Stimulated activated naive CD4-positive, alpha-beta T cell treated with Interleukin-2 at 50 U/mL for 16 hours (primary cell): Measurements from ENCODE around the gene SLC2A4.
"Not testable (repeated sequence)": the region's sequence is repeated elsewhere in the genome, so short reads cannot be mapped to it uniquely, and the experiment has no call there.

Experiments used
- DNase-seq: peaks from one replicate; lab custom pipeline; 2025; lab: John Stamatoyannopoulos, UW

The SLC2A4 gene

DNA sequence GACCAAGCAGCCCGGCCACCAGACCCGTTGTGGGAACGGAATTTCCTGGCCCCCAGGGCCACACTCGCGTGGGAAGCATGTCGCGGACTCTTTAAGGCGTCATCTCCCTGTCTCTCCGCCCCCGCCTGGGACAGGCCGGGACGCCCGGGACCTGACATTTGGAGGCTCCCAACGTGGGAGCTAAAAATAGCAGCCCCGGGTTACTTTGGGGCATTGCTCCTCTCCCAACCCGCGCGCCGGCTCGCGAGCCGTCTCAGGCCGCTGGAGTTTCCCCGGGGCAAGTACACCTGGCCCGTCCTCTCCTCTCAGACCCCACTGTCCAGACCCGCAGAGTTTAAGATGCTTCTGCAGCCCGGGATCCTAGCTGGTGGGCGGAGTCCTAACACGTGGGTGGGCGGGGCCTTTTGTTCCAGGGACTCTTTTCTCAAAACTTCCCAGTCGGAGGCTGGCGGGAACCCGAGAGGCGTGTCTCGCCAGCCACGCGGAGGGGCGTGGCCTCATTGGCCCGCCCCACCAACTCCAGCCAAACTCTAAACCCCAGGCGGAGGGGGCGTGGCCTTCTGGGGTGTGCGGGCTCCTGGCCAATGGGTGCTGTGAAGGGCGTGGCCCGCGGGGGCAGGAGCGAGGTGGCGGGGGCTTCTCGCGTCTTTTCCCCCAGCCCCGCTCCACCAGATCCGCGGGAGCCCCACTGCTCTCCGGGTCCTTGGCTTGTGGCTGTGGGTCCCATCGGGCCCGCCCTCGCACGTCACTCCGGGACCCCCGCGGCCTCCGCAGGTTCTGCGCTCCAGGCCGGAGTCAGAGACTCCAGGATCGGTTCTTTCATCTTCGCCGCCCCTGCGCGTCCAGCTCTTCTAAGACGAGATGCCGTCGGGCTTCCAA, at the start of gene SLC2A4:
Gene SLC2A4 (plus strand): TSS at position 645 of the 879 bp plus-strand sequence. CDS start 217 bp downstream, at position 862.
- peak; percentile 87 for DNase-seq

DNA sequence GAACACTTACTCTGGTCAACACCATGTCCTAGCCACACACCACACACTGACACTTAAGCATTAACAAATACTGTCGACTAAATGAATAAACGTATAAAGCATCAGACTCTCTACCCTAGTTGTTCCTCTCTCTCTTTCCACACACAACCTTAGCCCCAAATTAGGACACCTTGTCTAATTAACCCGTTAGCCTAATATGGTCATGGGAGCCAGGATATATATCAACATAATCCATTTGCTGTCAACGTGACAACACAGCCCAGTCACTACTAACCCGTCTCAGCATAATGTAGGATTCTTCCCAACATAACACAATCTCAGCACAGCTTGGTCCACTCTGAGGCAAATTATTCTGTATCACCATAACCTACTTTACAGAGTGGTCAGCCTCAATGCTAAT, 49.4 kb upstream of the SLC2A4 start:
- DNase-seq = no peak

DNA sequence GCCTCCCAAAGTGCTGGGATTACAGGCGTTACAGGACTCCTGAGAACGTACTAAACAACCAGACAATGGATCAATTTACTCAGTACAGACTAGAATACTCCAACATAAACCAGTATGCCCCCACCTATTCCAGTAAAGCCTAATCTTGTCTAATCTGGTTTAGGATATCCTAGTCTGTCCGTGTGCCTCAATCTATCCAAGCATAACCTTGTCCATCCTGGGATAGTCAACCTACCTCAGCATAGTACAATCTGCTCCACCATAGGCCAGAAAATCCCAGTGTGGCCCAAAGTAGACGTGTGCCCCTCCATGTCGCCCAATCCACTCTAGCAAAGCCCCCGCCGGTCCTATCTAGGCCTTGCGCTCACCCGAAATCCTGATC, 47.8 kb upstream of the SLC2A4 start:
- no peak for DNase-seq

DNA sequence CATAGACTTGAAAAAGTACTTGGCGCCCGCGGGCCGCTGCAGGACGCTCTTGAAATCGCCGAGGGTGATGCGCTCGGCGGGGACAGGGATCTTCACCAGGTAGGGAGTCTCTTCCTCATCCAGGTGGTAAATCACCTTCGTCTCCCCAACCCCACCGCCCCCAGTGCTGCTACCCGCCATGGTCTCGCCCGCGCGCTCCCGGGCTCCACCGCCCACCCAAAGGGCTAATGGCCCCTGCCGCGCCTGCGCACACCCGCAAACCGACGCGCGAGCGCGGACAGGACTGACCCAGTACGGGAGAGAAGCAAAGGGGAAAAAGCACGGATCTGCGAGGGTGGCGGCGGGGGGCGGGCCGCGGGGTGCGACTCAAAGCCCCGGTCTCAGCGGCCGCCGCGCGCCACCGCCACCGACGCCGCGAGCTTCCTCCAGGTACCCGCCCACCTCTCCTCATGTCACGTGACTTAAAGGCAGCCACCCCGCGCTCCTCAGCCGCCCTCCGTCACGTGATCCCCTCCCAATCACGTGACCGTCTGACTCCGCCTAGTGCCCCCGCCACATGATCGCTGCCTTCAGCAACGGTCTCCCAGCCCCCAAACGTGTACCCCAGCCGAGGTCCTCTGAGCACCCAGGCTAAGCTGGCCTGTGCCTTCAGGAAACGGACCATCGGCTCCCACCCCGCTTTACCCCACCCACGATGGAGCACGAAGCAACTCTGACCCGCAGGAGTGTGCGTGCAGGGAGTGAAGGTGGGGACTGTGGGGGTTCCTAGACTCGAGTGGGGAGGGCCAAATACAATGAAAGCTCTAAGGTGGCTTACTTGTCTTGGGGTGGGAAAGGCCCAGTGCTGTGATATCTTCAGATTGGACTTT, 47.2 kb upstream of the SLC2A4 start, which contains the start of gene DVL2:
Gene DVL2 (minus strand): TSS at position 435 of the 869 bp plus-strand sequence. CDS start 255 bp downstream, at position 180.
- peak; percentile 94 for DNase-seq

DNA sequence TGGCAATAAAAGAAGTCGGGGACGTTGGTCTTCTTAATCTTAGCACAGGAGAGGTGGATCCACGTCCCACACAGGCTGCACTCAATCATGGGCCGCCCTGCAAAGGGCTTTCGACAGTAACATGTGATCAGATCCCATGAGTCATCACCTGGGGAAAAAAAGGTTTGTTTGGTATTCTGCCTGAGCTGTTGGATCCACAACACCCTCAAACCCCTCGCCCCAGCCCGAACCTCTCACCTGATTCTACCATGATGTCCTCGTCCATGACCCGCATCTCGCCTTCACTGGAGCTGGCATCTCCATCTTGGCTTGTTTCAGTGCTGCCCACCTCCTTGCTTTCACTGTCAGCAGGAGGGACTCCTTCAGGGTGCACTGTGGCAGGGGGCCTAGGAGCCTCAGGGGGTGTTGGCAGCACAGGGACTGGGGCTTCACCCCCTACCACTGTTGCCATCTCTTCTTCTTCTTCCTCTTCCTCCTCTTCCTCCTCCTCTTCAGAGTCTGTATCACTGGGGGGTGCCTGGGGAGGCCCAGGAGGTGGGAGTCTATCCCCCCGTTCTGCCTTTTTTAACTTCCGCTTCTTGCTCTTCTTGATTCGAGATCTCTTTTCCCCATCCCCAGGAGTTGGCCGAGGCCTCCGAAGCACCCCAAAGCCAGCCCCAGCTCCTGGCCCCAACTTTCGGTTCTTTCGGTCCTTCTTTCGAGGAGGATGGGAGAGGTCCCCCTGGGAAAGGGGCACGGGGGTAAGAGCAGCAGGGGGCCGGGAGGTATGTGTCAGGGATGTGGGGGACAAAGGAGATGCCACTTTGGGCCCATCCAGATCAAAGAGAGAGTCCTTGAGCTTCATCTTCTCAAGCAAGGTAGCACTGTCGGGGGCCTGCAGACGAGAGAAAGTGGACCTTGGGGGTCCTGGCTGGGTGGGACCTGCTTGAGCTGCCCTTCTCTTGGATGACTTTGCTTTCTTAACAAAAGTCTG, 45.5 kb upstream of the SLC2A4 start:
- DNase-seq = no peak

DNA sequence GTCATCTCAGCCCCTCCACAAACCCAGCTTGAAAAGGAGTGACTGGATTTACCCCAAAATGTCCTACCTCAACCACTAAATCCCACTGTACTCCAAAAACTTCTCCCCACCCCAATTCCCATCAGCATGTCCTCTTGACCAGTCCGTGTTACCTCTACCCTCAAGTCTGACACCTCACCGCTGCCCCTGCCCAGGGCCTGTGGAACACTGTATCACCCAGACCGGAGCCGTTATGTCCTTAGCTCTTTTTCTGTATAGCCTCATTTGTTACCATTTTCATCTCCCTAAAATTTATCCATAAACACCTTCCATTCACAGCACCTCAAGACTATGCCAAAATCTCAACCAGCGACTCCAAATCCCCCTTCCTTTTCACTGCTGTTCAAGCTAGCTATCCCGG, 44.7 kb upstream of the SLC2A4 start:
- DNase-seq = no peak

DNA sequence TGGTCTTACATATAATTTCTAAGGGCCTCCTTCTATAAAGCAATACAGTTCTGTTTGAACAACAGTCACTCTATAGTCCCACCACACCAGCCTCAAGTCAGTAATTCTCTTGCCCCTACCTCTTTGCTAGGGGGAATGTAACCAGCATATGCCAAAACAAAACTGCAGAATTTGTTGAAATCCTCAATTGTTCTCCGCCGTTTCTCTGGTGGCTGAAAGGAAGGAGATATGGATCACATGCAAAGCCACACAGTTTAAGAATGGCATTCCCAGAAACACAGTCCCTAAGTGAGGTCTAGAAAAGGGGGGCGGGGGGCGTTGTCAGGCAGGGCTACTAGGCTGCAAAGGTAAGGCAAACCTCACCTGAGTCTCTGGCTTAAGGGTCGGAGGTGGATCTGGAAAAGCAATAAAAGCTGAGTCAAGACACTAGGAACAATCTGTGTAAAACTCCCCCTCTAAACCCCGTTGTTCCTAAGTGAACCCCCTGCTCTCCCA, 44.2 kb upstream of the SLC2A4 start:
- DNase-seq = no peak

DNA sequence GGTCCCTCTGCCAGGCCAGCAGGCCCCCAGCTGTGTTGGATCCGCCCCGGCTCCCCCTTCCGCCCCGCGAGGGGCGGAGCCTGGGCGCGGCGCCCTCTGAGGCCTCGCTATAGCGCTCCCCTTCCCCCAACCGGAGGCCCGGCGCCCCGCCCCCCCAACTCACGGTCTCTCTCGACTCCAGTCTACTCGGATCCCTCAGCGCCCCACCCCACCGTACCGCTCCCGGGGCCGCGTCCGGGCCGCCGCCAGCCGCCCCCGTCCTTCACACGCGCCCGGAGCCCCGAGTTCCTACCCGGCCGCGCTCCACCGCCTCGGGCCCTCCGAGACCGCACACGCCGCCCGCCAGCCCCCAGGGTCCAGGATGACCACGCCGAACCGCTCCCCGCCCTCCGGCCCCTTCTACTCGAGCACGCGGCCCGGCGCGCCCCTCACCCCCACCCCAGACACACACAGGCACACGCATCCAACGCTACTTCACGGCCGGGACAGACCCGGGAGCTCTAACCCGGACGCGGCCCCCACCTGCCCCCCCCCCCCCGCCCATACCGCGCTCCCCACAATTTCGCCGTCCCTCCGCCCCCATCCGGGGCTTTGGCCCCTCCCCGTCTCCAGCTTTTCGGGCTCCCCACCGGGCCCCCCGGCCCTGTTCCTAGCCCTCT, 43.6 kb upstream of the SLC2A4 start:
- DNase-seq = peak; percentile 82

DNA sequence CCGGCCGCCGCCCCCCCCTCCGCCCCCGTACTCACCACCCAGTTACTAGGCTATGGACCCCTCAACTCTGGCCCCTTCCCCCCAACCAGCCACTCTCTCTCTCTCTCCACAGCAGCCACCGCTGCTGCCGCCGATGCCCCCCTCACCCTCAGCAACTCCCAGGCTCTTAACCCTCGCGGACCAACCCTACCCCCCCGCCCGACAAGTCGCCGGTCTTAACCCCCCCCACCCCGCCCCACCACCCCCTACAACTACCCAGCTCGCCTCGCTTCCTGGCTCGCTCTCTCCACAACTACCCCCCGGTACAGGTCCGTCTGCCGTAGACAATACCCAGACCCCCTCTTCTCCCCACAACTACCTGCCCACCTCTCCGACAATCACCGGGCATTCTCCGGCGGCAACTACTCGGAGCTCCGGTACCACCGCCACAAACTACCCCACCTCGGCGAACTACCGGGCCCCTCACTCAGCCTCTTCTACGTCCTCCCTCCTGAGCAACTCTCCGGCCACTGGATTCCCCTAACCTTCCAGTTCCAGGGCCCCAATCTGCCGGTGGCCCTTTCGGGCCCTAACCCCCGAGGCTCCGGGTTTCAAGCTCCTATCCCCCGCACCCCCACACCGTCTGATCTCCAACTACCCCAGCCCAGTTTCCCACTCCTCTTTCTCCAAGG, 43.0 kb upstream of the SLC2A4 start:
- DNase-seq = peak; percentile 64

DNA sequence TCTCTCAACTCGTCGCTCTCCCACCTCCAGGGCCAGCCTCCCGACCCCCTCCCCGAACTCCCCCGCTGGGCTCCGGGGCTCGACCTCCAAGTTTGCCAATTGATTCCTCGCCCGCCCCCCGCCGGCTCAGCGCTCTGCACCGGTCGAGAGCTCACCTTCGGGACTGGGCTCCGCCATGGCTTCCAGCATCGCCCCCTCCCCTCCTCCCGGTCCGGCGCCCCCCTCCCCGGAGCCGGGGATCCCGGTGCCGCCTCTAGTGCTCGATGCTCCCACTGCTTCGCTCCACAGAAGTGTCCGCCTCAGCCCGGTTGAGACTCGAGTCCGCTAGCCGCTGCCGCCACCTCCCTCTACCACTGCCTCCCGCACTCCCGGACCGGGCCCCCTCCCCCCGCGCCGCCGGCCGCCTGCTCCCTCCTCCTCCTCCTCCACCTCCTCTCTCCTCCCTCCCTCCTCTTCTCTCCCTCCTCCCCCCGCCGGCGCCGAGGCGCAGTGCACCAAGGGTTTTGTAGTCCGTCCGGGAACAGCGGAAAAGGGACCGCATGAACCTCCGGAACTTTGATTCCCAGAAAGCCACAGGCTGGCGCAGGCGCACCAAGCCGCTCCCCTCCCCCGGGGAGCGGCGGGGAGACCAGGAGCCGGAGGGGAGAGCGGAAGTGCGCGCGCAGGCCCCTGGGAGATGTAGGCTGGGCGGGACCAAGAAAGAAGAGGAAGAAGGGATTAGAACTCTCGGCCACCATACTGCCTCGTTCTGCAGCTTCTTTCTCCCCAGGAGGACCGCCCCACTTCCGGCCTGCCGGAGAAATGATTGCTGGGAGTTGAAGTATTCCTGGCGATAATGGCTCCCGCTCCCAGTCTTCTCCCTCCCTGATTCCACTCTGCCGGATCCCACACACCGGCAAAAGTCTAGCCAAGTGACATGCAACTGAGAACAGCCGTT, 42.2 kb upstream of the SLC2A4 start, which contains the start of gene PHF23:
Gene PHF23 (minus strand): TSS at position 367 of the 937 bp plus-strand sequence. CDS start 178 bp downstream, at position 189.
- peak; percentile 96 for DNase-seq

DNA sequence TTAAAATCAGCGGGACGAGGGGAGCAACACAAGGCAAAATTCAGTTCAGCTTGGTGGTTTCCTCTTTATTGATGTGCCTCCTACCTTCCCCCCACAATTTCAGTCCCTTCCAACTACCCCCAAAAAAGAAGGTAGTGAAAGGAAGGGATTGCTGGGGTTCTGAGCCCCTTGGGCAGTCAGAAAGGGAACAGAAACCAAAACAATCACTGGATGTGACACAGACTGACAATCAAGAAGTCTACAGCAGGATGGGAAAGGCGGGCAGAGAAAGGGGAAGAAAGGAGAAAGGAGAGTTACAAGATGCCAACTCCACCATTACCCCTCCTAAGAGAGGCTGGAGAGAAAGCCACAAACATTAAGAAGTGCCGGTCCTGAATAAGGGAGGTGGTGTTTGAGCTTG, 41.1 kb upstream of the SLC2A4 start:
- DNase-seq = no peak

DNA sequence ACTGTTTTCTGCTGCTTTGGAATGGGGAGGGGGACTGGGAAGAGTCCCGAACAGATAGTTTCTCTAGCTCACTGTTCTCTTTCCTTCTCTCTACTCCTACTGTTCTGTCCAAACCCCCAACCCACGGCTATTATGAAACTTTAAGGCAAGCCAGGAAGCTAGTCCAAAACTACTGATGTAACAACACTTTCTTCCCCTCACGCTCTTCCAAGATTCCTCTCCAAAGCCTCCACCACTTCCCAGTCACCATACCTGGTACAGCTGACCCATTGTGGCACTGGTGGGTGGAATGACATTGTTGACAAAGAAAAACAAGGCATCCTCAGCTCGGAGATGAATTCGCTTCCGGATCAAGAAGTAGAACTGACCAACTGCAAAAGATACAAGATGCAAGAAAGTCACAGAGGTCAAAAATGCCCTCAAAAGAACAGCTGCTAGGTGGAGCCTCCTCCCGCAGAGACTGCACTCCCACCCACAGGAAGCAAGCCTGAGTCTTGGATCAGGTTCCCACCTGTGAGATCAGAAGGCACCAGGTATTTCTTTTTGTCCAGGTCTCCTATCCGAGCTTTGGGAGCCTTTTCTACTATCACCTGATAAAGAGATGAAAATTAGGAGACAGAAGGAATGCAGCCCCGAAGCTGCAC, 40.3 kb upstream of the SLC2A4 start:
- no peak for DNase-seq

DNA sequence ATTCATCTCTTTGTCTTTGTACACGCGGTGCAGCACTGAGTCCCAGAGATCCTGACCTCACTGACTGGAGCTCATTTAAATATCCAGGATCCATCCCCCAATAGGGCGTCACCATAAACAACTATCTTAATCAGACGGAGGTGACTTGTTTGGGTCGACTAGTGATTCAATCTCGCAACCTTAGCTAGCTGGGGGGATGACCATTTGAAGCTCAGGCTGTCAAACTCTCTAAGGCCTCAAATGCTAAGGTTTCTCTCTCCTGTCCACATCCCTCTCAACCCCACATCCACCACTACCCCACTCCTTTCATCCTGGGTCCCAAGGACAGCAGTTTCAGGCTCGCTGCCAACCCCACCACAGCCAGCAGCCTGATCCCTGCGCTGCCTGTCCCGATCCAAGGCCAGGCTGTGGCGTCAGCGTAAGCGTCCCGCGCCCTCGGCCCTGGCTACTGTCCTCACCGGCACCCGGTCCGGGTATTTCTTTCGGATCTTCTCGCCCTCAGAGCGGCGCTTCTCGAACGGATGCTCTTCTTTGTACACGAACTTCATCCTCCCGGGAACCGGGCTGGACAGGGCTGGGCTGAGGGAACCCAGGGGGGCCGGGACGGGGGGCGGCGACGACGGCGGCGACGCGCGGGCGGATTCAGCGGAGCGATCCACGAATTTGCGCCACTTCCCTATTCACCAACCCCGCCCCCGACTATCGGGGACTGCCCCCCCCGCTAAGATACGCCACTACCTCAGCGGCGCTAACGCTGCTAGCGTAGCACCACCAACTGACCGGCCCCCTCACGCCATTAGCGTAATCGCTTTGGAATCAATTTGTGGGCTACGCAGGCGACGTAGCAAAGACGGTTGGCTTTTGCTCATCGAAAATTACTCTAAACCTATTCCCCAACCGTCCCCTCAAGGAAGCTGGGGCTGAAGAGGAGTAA, 39.5 kb upstream of the SLC2A4 start, which contains the start of gene GABARAP:
Gene GABARAP (minus strand): TSS at position 667 of the 934 bp plus-strand sequence. CDS start 119 bp downstream, at position 548.
- peak; percentile 86 for DNase-seq

DNA sequence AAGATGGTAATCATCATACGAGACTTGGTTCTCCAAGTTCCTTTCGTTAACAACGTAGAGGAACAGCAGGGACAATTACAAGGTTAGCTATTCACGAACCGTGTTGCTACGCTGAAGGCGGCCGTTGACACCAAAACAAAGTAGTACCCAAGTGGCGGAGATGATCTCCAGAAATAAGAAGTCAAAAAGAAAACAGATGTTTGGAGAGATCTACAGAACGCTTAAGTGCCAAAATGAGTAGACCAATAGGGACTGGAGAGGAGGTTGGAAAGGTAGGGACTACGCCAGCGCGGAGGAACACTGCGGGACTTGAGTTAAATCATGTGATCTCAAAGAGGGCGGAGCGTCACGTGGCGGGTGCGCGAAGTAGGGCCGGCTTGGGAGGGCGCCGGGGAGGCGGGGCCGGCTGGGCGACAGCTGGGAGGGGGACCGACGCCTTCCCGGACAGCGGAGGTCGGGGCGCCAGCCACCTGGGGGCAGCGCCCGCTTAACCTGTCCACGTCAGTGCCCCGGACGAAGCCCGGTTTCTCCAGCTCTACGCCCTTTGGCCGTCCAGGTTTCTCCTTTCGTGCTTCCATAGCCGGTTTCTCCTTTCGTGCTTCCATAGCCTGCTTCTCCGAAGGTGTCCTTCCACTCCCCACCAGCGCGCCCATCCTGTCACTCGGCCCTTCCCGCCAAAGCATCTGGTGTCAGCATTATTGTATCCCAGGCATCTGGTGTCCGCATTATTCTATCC, 38.6 kb upstream of the SLC2A4 start:
- peak; percentile 91 for DNase-seq

DNA sequence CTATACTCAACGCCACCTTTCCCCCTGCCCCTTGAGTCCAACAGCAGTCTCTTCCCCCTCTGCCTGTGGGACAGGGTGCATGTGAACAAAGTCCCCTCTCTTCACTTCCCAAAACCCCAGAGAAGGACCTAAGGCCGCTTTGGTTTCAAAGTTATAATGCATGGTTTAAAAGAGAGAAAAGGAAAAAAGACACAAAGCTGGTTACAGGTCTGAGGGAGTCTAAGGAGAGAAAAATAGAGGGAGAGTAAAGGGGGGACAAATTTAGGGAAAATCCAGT, 38.1 kb upstream of the SLC2A4 start:
- no peak for DNase-seq

DNA sequence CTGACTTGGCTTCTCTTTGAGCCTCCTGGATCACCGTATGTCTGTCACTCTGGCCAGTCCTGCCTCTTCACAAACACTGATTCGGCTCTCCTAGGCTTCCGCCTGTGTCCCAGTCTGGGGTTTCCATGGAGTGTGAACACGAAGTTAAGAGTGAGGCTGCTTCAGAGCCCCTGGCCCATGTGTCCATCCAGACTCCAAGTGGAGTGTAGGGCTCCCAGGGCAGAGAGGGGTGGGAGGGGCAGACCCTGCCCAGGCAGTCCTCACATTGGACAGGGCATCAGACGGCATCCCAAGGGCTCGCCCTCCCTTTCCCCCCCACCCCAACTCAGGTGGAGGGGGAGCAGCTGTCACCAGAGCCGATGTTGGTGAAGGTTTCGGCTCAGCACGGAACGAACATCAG, 37.7 kb upstream of the SLC2A4 start:
- DNase-seq = not testable (repeated sequence)

DNA sequence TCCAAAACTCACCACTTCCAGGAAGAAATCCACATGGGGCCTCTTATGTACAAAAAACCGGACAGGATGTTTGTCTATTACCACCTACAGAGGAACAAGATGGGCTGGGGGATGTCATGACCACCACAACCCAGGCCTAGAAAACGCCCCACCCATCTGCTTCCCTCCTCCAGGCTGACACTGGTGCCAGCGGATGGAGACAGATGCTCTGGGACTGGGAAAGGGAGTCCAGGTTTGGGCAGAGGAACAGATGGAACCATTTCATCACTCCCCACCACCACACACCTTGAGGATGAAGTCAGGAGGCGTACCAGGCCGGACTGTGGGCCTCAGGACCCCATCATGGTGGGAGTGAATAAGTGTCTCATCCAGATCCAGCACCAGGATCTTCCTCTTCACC, 34.7 kb upstream of the SLC2A4 start:
- DNase-seq = no peak
